Heart right ventricle (tissue), 16 donors: Measurements from ENCODE around the gene CD3G. TPM values are rescaled to one million over a fixed set of nuclear protein-coding genes. Genes with fewer than 3 reads are reported as not detected.

Experiments
- ATAC-seq, 8 donors: fragments of 200-7000 bp; cut with Tn5 transposase; one replicate each; pipeline ENCODE4 v1.9.1; 2020; ENCODE audit warnings: mild to moderate bottlenecking in 8 of 8, moderate library complexity in 8 of 8, moderate number of reproducible peaks in 1 of 8
- DNase-seq, 2 donors: peaks; one replicate each; pipeline ENCODE4 v3.0.0-alpha.2; 2020
- H3K27ac ChIP-seq, 10 donors: fragments of 200-600 bp; sonication (generic) in 2 of 10; one replicate each; pipeline versions ENCODE4 v1.5.0 to v1.8.0; 2020 to 2022; ENCODE audit warnings: mild to moderate bottlenecking in 3 of 10
- H3K27me3 ChIP-seq, 7 donors: fragments of 200-600 bp; one replicate each; pipeline ENCODE4 v1.8.0; 2021 to 2022; ENCODE audit warnings: mild to moderate bottlenecking in 2 of 7
- H3K36me3 ChIP-seq, 9 donors: fragments of 200-600 bp; sonication (generic) in 1 of 9; one replicate each; pipeline versions ENCODE4 v1.5.0 to v1.8.0; 2020 to 2022; ENCODE audit warnings: mild to moderate bottlenecking in 2 of 9
- H3K4me1 ChIP-seq, 9 donors: fragments of 200-600 bp; sonication (generic) in 1 of 9; one replicate each; pipeline versions ENCODE4 v1.5.0 to v1.8.0; 2020 to 2022; ENCODE audit warnings: mild to moderate bottlenecking in 4 of 9
- H3K4me3 ChIP-seq, 10 donors: fragments of 200-600 bp; sonication (generic) in 2 of 10; one replicate each; pipeline versions ENCODE4 v1.5.0 to v1.8.0; 2020 to 2022; ENCODE audit warnings: mild to moderate bottlenecking in 7 of 10, moderate library complexity in 2 of 10
- H3K9me3 ChIP-seq, 11 donors: fragments of 200-600 bp in 10 of 11; sonication (generic) in 2 of 11; one replicate each; pipeline versions ENCODE4 v1.5.0 to v1.8.0; 2013 to 2022; ENCODE audit warnings: mild to moderate bottlenecking in 2 of 11, control low read depth in 1 of 11, moderate library complexity in 1 of 11
- CTCF ChIP-seq, 9 donors: fragments of 200-600 bp; sonication (generic) in 2 of 9; IDR thresholded peaks; one replicate each; pipeline versions ENCODE4 v1.5.0 to v1.8.0; 2021 to 2022; ENCODE audit warnings: antibody characterized with exemption in 9 of 9, mild to moderate bottlenecking in 5 of 9, moderate library complexity in 1 of 9
- WGBS, 2 donors: extraction: QIAGEN DNeasy Blood & Tissue Kit; methylation state at CpG; one replicate each; pipeline ENCODE4 v1.1.7; 2013; ENCODE audit warnings: inconsistent platforms in 1 of 2; 5-methylcytosine and 5-hydroxymethylcytosine counted together
- intact Hi-C, 10 donors: fragments of 100-400 bp; cut with DNase I; formaldehyde crosslinking; loops; one replicate each; pipeline versions ENCODE4 v1.11.1 to v1.14.2; 2022
- polyA plus RNA-seq, 2 donors: library from polyadenylated mRNA; stranded (reverse); fragments of 200-250 nt; gene quantifications; one replicate each; pipeline ENCODE4 v1.2.3, GENCODE V29; 2013
- total RNA-seq, 10 donors: library from RNA; stranded (reverse); fragmentation: NEBNext Ultra II Directional in 3 of 10; extraction: Animal tissue kit (Norgen Biotek cat#: 25700) in 3 of 10; gene quantifications; one replicate each; pipeline versions ENCODE4 v1.2.1 to v1.2.4, GENCODE V29; 2021 to 2023
- donor health status: Arrhythmogenic right ventricular cardiomyopathy.
- donor health status: ischemic (EF 13 %, LVEDD 7.1; RV severe dilation, severe dysfunction).
- donor health status: healthy with polysubstance abuse.
- donor health status: DM: no; HTN: yes; CAD: no.
- donor health status: DM: no; HTN: no; CAD: no.
- donor health status: ischemic (EF 25% LVEDD 6.9; RV normal size, moderate dysfunction).
- donor health status: ischemic (EF 25% LVEDD 5.7; RV mildly dilated, moderate dysfunction).
- donor health status: healthy.
- donor health status: DM: yes; HTN: yes; CAD: no.
- donor health status: Ischemic cardiomyopathy.
- donor health status: ischemic (EF 35%, LVEDD 5.7; RV mildly dilated, moderate dysfunction).
- donor health status: nonischemic (EF 11% LVEDD 7.7; RV severe dilation, severe dysfunction).
- donor health status: DM: yes; HTN: yes; CAD: no.
- donor health status: PGD.
- donor health status: ischemic (EF 29% LVEDD 5.4; RV normal size, mild dysfunction).
- donor health status: nonischemic (EF 23%, LVEDD 6.1; RV moderate dilation, normal function).

CD3G gene
- total and polyA plus RNA-seq, 12 donors, result 0.06 to 5.7 (median 0.39) TPM; not detected in 5

GRCh38 chr11:118339281-118339961 is 4.7 kb upstream of the CD3G start:
- intact Hi-C loops, result no loop called here
- Histone ChIP-seq H3K9me3 (no peaks in the 10 kb centered on the region), H3K27ac (peak overlapping the region in 1 of 10 donors; percentile 83), H3K4me1 (no peaks in the 10 kb centered on the region), H3K4me3 (peak overlapping the region in 1 of 10 donors; percentile 50), H3K36me3 (no peaks in the 10 kb centered on the region), H3K27me3 (peaks cover 0 to 16% (median 4%) of the 10 kb centered on the region in 7 donors)
- no peak for DNase-seq
- TF ChIP-seq CTCF (IDR thresholded peaks at IDR 0.05), result no peak
- WGBS, 2 donors, result 76 to 81% methylated on average over 5 of the region's 5 CpGs
- ATAC-seq, result no peak

GRCh38 chr11:118340449-118340848 is 3.7 kb upstream of the CD3G start:
- peaks cover 0 to 26% (median 4%) of the 10 kb centered on the region in 7 donors for H3K27me3 ChIP-seq
- DNase-seq, result no peak
- 87 to 89% methylated on average over 3 of the region's 3 CpGs for WGBS, 2 donors
- intact Hi-C loops, result no loop called here
- peak overlapping the region in 1 of 10 donors; percentile 50 for H3K4me3 ChIP-seq
- ATAC-seq, result no peak
- H3K36me3 ChIP-seq, result no peaks in the 10 kb centered on the region
- no peaks in the 10 kb centered on the region for H3K4me1 ChIP-seq
- H3K9me3 ChIP-seq, result no peaks in the 10 kb centered on the region
- peak overlapping the region in 1 of 10 donors; percentile 83 for H3K27ac ChIP-seq
- no peak for TF ChIP-seq CTCF (IDR thresholded peaks at IDR 0.05)

GRCh38 chr11:118341261-118341660 is 2.9 kb upstream of the CD3G start:
- intact Hi-C loops, result no loop called here
- H3K4me3 ChIP-seq, result peak overlapping the region in 1 of 10 donors; percentile 50
- no peaks in the 10 kb centered on the region for H3K9me3 ChIP-seq
- H3K36me3 ChIP-seq, result no peaks in the 10 kb centered on the region
- peaks cover 0 to 32% (median 4%) of the 10 kb centered on the region in 7 donors for H3K27me3 ChIP-seq
- ATAC-seq (no peak), DNase-seq (no peak)
- WGBS, 2 donors, result 91 to 92% methylated on average over 3 of the region's 3 CpGs
- no peaks in the 10 kb centered on the region for H3K4me1 ChIP-seq
- TF ChIP-seq CTCF (IDR thresholded peaks at IDR 0.05), result no peak
- peak overlapping the region in 1 of 10 donors; percentile 83 for H3K27ac ChIP-seq

- Histone ChIP-seq H3K27ac (peak overlapping the region in 1 of 10 donors; percentile 83), H3K9me3 (no peaks in the 10 kb centered on the region), H3K4me1 (no peaks in the 10 kb centered on the region), H3K4me3 (peak overlapping the region in 1 of 10 donors; percentile 50), H3K27me3 (peaks cover 0 to 32% (median 4%) of the 10 kb centered on the region in 7 donors), H3K36me3 (no peaks in the 10 kb centered on the region)
- no peak for DNase-seq
- WGBS, 2 donors, result 75 to 87% methylated on average over 5 of the region's 5 CpGs
- intact Hi-C loops, result no loop called here
- no peak for TF ChIP-seq CTCF (IDR thresholded peaks at IDR 0.05)
- ATAC-seq, result no peak
These were observed 2.2 kb upstream of the CD3G start for GRCh38 chr11:118341815-118342489.
